SU-DHL-6 (cell line): ENCODE measurements around the gene ZBTB21.

Experiments
- H2AFZ ChIP-seq: fragments of 200-600 bp; sonication (generic); 2 replicates; pipeline ENCODE4 v1.6.1; 2014; ENCODE audit warnings: low read depth, mild to moderate bottlenecking, moderate library complexity, mixed read lengths, antibody characterized with exemption, low read length; ENCODE audit not compliant: severe bottlenecking
- H3F3A ChIP-seq: fragments of 200-600 bp; shearing (Covaris generic); 2 replicates; pipeline ENCODE4 v1.6.0; 2016; ENCODE audit warnings: antibody characterized with exemption, mild to moderate bottlenecking; ENCODE audit not compliant: insufficient read depth
- H3K27ac ChIP-seq: fragments of 200-600 bp; sonication (generic); 2 replicates; pipeline ENCODE4 v1.5.1; 2016; ENCODE audit warnings: low read depth, mild to moderate bottlenecking, low read length, moderate library complexity, mixed read lengths
- H3K27me3 ChIP-seq: fragments of 200-600 bp; sonication (generic), shearing (Covaris generic); 2 replicates; pipeline ENCODE4 v1.6.0; 2014; ENCODE audit warnings: mild to moderate bottlenecking, low read length
- H3K36me3 ChIP-seq: fragments of 200-600 bp; sonication (generic); 2 replicates; pipeline ENCODE4 v1.6.1; 2014; ENCODE audit warnings: mild to moderate bottlenecking, low read length, mixed read lengths
- H3K4me2 ChIP-seq: fragments of 300-600, 200-600 bp; shearing (Covaris generic), sonication (generic); 2 replicates; pipeline ENCODE4 v1.6.0; 2014; ENCODE audit warnings: low read length, low read depth, mild to moderate bottlenecking; ENCODE audit not compliant: poor library complexity, severe bottlenecking
- H3K4me3 ChIP-seq: fragments of 200-600 bp; sonication (generic); 2 replicates; pipeline ENCODE4 v1.5.1; 2014; ENCODE audit warnings: antibody characterized with exemption, low read length, mild to moderate bottlenecking, mixed read lengths; ENCODE audit not compliant: insufficient read depth, poor library complexity, severe bottlenecking
- H3K79me2 ChIP-seq: fragments of 200-600 bp; sonication (generic); 2 replicates; pipeline ENCODE4 v1.6.1; 2014; ENCODE audit warnings: mild to moderate bottlenecking, low read length, moderate library complexity; ENCODE audit not compliant: insufficient read depth
- H3K9ac ChIP-seq: fragments of 200-600 bp; sonication (generic); 2 replicates; pipeline ENCODE4 v1.7.0; 2014; ENCODE audit warnings: mild to moderate bottlenecking, low read length
- H3K9me2 ChIP-seq: fragments of 200-600 bp; sonication (generic); replicated peaks from 2 replicates; pipeline ENCODE4 v1.6.1; 2014; ENCODE audit warnings: low read length; ENCODE audit not compliant: insufficient read depth
- H3K9me3 ChIP-seq: fragments of 200-600 bp; sonication (generic); 2 replicates; pipeline ENCODE4 v1.6.1; 2014; ENCODE audit warnings: low read length, mixed read lengths; ENCODE audit not compliant: insufficient read depth
- H4K20me1 ChIP-seq: fragments of 200-600 bp; sonication (generic); 2 replicates; pipeline ENCODE4 v1.6.1; 2014; ENCODE audit warnings: low read depth, mild to moderate bottlenecking, antibody characterized with exemption, low read length, moderate library complexity, mixed read lengths
- CTCF ChIP-seq: fragments of 200-600 bp; sonication (generic); IDR thresholded peaks from one replicate; pipeline ENCODE4 v1.5.1; 2017; ENCODE audit warnings: antibody characterized with exemption, mild to moderate bottlenecking, low read length, moderate library complexity; ENCODE audit not compliant: insufficient read depth, poor library complexity, severe bottlenecking
- EZH2phosphoT487 ChIP-seq: fragments of 200-600 bp; sonication (generic), shearing (Covaris generic); conservative IDR thresholded peaks from 2 replicates; pipeline ENCODE4 v1.6.1; 2018; ENCODE audit warnings: mild to moderate bottlenecking, antibody characterized with exemption, low read length, moderate library complexity, mixed read lengths

ZBTB21 gene

GRCh38 chr21:41966872-41967621 is 43.1 kb downstream of the ZBTB21 start:
- Histone ChIP-seq H3K79me2 (no peaks in the 10 kb centered on the region), H3K36me3 (no peaks in the 10 kb centered on the region), H2AFZ (no peak overlapping the region), H3K9me3 (no peaks in the 10 kb centered on the region), H3K4me2 (no peak overlapping the region), H3K27me3 (no peaks in the 10 kb centered on the region), H3K9me2 (no peaks in the 10 kb centered on the region), H3K9ac (no peak overlapping the region), H3F3A (no peaks in the 10 kb centered on the region), H3K4me3 (no peak overlapping the region), H4K20me1 (no peaks in the 10 kb centered on the region), H3K27ac (no peak overlapping the region)
- TF ChIP-seq CTCF (no peak), EZH2phosphoT487 (no peak)

GRCh38 chr21:41966041-41966833 is 43.9 kb downstream of the ZBTB21 start:
- H2AFZ ChIP-seq: no peak overlapping the region
- no peak overlapping the region for H3K4me2 ChIP-seq
- no peaks in the 10 kb centered on the region for H3F3A ChIP-seq
- H3K9ac ChIP-seq: no peak overlapping the region
- H3K36me3 ChIP-seq: no peaks in the 10 kb centered on the region
- no peaks in the 10 kb centered on the region for H4K20me1 ChIP-seq
- no peaks in the 10 kb centered on the region for H3K27me3 ChIP-seq
- no peak overlapping the region for H3K27ac ChIP-seq
- TF ChIP-seq CTCF: no peak
- TF ChIP-seq EZH2phosphoT487: no peak
- no peaks in the 10 kb centered on the region for H3K9me2 ChIP-seq
- H3K9me3 ChIP-seq: no peaks in the 10 kb centered on the region
- H3K4me3 ChIP-seq: no peak overlapping the region
- no peaks in the 10 kb centered on the region for H3K79me2 ChIP-seq

GRCh38 chr21:41965461-41966013 is 44.6 kb downstream of the ZBTB21 start:
- no peak overlapping the region for H3K4me2 ChIP-seq
- H2AFZ ChIP-seq: no peak overlapping the region
- TF ChIP-seq CTCF (no peak), EZH2phosphoT487 (no peak)
- H3F3A ChIP-seq: no peaks in the 10 kb centered on the region
- H3K9ac ChIP-seq: no peak overlapping the region
- H3K4me3 ChIP-seq: no peak overlapping the region
- H3K79me2 ChIP-seq: no peaks in the 10 kb centered on the region
- no peaks in the 10 kb centered on the region for H3K27me3 ChIP-seq
- no peaks in the 10 kb centered on the region for H3K9me3 ChIP-seq
- H3K27ac ChIP-seq: no peak overlapping the region
- no peaks in the 10 kb centered on the region for H4K20me1 ChIP-seq
- no peaks in the 10 kb centered on the region for H3K9me2 ChIP-seq
- H3K36me3 ChIP-seq: no peaks in the 10 kb centered on the region
